Erythroblast (primary cell): ENCODE measurements around the gene NOL4L.

Experiments used
- DNase-seq, 2 experiments: peaks; one replicate each; lab custom pipeline; 2025; lab: John Stamatoyannopoulos, UW
- GATA1 ChIP-seq: IDR thresholded peaks from 2 replicates; pipeline ENCODE4 v1.6.1; 2011; ENCODE audit warnings: low read depth, mild to moderate bottlenecking, control low read depth, low read length, moderate library complexity
- POLR2A ChIP-seq: IDR thresholded peaks from 2 replicates; pipeline ENCODE4 v1.6.1; 2011; ENCODE audit warnings: mild to moderate bottlenecking, low read length

Gene NOL4L, protein sequence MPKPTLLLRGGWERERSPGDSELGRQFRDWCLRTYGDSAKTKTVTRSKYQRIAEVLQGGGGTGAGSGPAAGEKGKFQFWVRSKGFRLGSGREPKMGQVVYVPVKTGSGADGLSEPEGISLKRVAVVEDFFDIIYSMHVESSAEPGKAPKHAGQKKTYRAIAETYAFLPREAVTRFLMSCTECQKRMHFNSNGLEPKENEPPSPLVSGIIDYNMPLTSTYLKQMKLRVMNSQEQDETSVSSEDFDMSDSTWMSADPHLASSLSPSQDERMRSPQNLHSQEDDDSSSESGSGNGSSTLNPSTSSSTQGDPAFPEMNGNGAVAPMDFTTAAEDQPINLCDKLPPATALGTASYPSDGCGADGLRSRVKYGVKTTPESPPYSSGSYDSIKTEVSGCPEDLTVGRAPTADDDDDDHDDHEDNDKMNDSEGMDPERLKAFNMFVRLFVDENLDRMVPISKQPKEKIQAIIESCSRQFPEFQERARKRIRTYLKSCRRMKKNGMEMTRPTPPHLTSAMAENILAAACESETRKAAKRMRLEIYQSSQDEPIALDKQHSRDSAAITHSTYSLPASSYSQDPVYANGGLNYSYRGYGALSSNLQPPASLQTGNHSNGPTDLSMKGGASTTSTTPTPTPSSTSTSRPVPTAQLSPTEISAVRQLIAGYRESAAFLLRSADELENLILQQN

DNA sequence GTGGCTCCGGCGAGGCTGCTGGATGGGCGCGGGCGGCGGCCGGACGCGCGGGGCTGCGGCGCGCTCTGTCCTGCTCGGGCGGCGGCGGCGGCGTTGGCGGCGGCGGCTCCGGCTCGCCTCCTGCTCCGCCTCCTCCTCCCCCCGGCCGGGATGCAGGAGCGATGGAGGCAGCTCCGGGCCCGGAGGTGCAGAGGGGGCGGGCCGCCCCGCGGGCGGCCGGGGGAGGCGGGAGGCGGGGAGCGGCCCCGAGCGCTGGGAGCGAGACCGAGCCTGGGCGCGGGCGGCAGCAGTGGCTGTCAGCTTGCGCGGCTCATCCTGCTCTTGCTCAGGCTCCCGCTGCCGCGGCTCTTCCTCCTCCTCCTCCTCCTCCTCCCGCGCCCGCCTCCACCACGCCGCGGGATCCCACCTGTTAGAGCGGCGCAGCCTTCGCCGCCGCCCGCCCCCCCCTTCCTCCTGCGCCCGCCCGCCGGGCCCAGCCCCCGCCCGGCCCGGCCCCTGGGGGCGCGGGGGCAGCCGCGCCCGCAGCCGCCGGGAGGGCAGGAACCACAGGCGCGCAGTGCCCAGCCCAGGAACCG, at the start of gene NOL4L:
Gene NOL4L (minus strand): TSS at position 323 of the 575 bp plus-strand sequence. CDS start 443 bp downstream, outside the sequence.
- peak; percentile 53 to 68 for DNase-seq
- TF ChIP-seq GATA1 = no peak
- TF ChIP-seq POLR2A = no peak

DNA sequence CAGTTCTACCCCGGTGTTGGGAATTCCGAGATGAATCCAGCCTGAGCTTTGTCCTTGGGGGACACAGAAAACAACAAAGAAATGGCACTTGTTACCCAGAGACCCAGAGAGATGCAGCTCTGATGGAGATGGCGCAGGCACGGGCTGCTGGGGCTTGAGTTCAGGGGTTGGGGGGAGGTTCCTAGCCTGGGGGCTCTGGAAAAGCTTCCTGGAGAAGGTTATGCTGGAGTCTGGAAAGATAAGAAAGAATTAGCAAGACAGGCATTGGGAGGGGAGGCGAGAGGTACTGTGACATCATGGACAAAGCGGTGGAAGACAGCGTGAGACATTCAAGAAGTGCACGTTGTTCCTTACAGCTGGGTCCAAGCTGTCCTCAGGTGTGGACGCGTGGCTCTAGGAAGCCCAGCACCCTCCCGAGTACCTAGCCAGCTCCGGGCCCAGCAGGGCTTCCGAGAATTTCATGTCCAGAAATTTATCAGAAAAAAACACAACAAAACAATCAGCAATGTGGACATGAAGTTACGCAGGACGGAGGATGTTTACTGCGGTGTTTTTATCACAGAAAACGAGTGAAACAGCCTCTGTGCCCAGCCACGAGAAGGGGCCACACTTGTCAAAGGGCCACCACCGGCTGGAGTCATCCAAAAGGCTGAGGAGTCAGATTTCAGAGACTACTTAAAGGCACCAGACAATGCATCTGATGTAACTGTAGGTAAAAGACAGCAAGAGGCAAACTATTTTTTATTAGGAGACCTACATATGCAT, 49.1 kb upstream of the NOL4L start:
- no peak for TF ChIP-seq GATA1
- TF ChIP-seq POLR2A = no peak
- peak; percentile 18 to 26 for DNase-seq

DNA sequence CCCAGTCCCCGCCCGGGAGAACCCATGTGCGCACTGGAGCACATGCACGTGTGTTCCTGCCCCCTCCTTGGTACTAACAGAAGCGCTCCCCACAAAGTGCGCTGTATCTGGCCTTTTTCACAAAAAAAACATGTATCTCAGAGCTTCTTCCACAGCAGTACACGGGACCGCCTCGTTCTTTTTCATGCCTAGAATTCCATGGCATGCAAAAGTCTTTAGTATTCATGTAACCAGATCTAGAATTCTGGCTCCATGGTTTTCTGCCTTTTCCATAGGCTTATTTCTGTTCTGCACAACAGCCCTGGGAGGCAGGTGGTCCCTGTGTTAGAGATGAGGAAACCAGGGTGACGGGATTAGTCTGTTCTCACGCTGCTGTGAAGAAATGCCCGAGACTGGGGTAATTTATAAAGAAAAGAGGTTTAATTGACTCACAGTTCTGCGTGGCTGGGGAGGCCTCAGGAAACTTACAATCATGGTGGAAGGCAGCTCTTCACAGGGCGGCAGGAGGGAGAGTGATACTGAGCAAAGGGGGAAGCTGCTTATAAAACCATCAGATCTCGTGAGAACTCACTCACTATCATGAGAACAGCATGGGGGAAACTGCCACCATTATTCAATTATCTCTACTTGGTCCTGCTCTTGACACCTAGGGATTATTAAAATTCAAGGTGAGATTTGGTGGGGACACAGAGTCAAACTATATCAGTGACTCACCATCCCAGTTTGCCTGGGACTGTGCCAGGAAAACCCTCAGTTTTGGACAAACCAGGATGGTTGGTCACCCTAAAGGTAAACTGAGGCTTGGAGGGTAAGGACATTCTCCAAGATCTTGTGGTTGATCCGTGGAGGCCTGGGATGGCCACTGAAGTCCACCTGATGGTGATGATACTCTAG, 47.6 kb upstream of the NOL4L start:
- TF ChIP-seq GATA1 (no peak), POLR2A (peak; percentile 36)
- DNase-seq = peak in 1 of 2 experiments; percentile 16

DNA sequence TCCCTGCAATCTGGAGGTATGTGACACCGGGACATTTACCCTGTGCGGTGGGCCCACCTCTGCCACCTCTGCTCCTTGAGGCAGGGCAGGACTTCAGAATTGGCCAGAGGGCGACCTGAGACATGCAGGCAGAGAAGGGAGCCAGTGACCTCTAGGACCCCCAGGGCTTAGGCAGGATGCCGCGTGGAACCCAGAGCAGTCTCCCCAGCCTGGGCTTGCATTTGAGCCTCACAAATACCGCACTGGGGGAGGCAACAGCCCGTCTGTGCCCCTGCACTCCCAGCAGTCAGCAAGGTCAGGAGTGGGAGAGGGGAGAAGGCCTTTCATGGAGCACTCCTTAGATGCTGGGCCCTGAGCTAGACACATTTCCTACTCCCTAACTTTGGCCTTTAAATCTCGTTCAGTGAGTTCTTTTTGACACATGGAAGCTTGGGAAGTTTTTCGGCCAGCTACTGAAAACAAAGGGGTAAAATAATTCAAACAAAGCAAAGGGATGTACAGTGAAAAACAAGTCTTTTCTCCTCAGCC, 46.9 kb upstream of the NOL4L start:
- TF ChIP-seq POLR2A (no peak), GATA1 (no peak)

DNA sequence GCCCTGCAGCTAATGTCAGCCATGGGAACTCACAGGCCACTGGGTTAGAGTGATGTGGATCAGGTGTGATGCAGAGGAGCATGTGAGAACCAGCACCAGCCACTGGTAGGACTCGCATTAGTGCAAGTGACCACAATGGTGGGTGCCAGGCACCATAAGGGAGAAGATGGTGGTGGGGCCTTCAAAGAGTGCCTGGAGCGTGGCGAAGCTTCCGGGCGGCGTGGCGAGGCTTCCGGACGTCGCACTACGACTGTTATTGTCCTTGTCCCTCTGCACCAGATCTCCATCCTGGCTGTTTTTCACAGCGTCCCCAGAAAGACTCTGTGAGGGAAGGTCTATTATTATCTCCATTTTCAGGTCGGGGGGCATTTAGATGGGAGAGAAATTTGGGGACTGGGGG, 44.7 kb upstream of the NOL4L start:
- no peak for DNase-seq
- TF ChIP-seq POLR2A = no peak
- TF ChIP-seq GATA1 = no peak

More for the DNA sequence above, 46.9 kb upstream of the NOL4L start:
- DNase-seq = no peak

DNA sequence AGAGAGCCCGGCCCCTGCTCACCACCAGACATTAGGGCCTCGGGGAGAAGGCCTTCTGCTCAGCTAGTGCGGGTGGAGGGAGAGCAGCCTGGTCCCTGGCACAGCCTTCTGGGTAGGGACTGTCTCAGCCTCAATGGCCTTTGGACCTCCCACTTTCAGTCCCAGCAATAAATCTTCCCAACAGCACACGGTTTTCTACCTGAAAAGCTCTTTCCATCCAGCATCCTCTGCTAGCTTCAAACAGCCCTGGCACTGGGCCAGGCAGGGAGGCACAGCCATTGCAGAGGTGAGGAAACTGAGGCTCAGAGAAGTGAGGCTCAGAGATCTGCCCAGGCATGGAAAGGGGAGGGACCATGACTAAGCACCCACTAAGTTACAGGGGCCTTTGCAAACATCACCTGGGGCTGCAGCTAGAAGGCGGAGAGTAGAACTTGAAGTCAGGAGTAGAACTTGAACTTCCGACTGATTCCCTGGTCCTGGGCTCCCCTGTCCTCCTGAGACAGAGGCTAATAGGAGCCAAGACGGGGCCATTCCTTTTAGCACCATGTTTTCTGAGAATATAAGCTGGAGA, 43.9 kb upstream of the NOL4L start:
- no peak for TF ChIP-seq GATA1
- no peak for TF ChIP-seq POLR2A
- DNase-seq = peak; percentile 34 to 45

DNA sequence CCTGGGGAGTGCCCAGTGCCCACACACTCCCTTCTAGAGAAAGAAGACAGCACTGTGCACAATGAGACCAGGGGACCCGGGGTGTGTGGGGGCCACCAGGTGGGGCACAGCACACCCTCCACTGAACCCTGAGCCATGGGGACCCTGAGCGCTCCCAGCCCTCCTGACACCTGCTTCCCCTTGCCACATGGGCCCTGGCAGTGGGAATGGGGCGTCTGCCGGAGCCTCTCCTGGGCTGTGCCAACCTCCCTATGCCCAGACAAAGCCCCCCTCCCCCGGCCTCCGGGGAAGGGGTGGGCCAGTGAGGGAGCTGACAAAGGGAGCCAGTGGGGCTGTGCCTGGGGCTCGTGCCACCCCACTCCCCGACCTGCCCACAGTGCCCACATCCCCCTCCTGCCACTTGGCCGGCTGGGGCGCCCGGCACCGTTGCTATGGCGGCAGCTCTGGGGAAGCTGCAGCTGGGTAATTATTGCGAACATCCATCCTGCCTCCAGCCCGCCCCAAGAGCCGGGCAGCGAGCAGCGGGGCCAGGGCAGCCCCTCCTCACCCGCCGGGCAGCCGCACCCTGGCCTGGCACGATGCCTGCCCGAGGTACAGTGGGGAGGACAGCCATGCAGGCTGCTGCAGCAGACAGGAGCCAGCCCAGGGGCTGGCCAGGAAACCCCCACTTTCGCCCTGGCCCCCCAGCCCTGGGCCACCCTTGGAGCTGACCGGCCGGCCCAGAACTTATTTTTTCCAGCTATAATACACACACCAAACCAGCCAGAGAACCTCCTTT, 41.9 kb upstream of the NOL4L start:
- TF ChIP-seq POLR2A (peak; percentile 30), GATA1 (no peak)
- peak; percentile 55 to 57 for DNase-seq

DNA sequence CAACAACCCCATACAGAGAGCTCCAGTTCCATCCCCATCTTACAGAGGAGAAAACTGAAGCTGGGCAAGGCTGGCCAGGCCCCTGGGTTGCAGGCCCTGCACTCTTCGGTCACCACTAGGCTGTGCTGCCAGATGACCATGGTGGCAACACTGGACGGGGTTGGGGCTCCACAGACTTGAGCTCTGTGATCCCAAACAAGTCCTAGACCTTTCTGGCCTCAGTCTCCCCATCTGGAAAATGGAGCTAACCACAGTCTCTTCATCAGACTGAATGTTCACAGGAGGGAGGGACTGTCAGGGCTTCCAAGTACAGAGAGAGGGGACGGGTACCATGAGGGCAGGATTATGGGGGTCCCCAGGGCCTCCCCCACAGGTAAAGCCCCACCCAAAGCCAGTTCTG, 41.3 kb upstream of the NOL4L start:
- TF ChIP-seq POLR2A (no peak), GATA1 (no peak)
- DNase-seq = no peak

DNA sequence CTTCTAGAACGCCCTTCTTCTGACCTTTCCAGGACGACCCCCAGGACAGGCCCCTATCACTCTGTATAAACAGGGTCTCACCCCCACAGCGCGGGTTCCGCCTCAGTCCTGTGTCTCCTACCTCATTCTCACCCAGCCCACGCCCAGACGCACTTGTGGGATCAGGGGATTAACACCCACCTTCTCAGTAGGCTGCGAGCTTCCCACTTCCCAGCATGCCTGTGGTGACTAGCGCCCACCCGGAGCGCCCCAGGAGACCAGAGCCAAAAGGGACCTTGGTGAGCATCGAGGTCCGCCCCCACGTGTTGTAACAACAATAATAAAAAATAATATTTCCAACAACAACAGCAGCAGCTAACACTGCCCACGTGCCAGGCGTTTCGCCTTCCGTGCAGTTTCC, 40.9 kb upstream of the NOL4L start:
- TF ChIP-seq GATA1 (no peak), POLR2A (no peak)
- no peak for DNase-seq

DNA sequence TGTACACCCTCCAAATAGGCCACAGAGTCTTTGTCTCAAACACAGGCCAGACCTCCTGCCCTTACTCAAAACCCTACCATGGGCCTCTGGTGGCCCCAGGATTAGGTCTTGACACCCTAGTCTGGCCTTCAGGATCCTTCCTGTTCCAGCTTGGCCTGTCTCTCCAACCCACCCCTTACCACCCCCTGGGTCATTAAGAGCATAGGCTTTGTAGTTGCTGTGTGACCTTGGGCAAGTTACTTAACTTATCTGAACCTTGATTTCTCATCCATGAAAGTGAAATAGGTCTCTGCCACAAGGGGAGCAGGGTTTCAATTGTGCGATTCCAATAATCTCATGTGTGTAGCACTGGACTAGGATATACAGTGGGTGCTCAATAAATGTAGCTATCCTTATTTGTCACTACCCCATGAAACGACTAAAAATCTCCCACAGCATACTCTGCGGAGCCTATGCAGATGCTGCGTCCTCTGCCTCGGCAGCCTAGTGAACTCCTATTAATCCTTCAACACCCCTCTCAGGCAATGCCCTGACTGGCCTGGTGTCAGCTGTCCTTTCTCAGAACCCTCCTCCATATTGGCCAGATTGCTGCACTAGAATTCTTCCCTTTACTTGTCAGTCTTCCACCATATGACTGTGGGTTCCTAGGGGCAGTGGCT, 39.7 kb upstream of the NOL4L start:
- DNase-seq = no peak
- TF ChIP-seq GATA1 = no peak
- TF ChIP-seq POLR2A = no peak

DNA sequence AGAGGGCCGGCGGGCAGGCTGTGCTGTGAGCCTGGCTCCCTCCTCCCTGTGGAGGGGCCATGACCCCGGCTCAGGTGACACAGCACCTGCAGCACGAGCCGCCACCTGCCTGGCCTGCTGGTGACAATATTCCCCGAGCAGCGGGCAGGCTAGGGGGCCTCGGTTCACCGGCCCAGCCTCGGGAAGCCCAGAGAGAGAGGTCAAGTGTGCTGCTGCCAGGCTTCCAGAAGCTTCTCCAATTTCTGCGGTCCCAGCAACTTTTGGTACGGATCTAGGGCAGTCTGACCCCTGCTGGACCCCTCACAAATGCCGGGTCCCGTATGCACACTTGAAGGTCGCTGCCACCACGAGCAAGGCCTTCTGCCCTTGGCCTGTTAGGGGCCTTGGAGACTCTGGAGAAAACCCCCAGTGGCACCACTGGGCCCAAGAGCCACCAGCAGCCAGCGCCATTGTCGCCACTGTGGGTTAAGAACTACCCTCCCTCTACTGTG, 38.6 kb upstream of the NOL4L start:
- TF ChIP-seq POLR2A (no peak), GATA1 (no peak)
- no peak for DNase-seq
